Nucleus accumbens (tissue), 56 donors: ENCODE measurements around the gene EPB41L5.
"Not testable (repeated sequence)": the region's sequence is repeated elsewhere in the genome, so short reads cannot be mapped to it uniquely, and the experiment has no call there.

Experiments
- DNase-seq, 56 donors: peaks; one replicate each; lab custom pipeline; 2025; lab: John Stamatoyannopoulos, UW

Gene EPB41L5

GRCh38 chr2:120135013-120135412, 122.1 kb downstream of the EPB41L5 start:
- not testable (repeated sequence) for DNase-seq

GRCh38 chr2:120140866-120141265, 128.0 kb downstream of the EPB41L5 start:
- no peak for DNase-seq

- no peak for DNase-seq
These were observed 128.6 kb downstream of the EPB41L5 start for GRCh38 chr2:120141300-120142069.

GRCh38 chr2:120142528-120143219, 129.8 kb downstream of the EPB41L5 start:
- DNase-seq: no peak

GRCh38 chr2:120148229-120148628, 135.4 kb downstream of the EPB41L5 start:
- DNase-seq: no peak

- no peak for DNase-seq
These were observed 135.8 kb downstream of the EPB41L5 start for GRCh38 chr2:120148669-120149068.

- DNase-seq: no peak
These were observed 136.5 kb downstream of the EPB41L5 start for GRCh38 chr2:120149406-120149805.

GRCh38 chr2:120150040-120150482, 137.2 kb downstream of the EPB41L5 start:
- DNase-seq: no peak

- DNase-seq: no peak
These were observed 142.4 kb downstream of the EPB41L5 start for GRCh38 chr2:120155308-120155707.

GRCh38 chr2:120158658-120159057, 145.8 kb downstream of the EPB41L5 start:
- DNase-seq: not testable (repeated sequence)

- no peak for DNase-seq
These were observed 148.3 kb downstream of the EPB41L5 start for GRCh38 chr2:120161190-120161589.

- no peak for DNase-seq
These were observed 149.8 kb downstream of the EPB41L5 start for GRCh38 chr2:120162716-120163115.

GRCh38 chr2:120167272-120167671, 154.4 kb downstream of the EPB41L5 start:
- DNase-seq: no peak

- no peak for DNase-seq
These were observed 156.1 kb downstream of the EPB41L5 start for GRCh38 chr2:120169020-120169419.

GRCh38 chr2:120174963-120175581, 162.2 kb downstream of the EPB41L5 start:
- peak in 4 of 56 donors; percentile 2 to 21 (median 9) for DNase-seq

GRCh38 chr2:120176526-120176925, 163.6 kb downstream of the EPB41L5 start:
- no peak for DNase-seq

GRCh38 chr2:120177001-120177621, 164.2 kb downstream of the EPB41L5 start:
- peak in 4 of 56 donors; percentile 4 to 17 (median 10) for DNase-seq

- no peak for DNase-seq
These were observed 165.1 kb downstream of the EPB41L5 start for GRCh38 chr2:120177973-120178372.

GRCh38 chr2:120179396-120179795, 166.5 kb downstream of the EPB41L5 start:
- DNase-seq: no peak

- DNase-seq: no peak
These were observed 167.2 kb downstream of the EPB41L5 start for GRCh38 chr2:120180066-120180465.

- no peak for DNase-seq
These were observed 169.2 kb downstream of the EPB41L5 start for GRCh38 chr2:120182019-120182560.
